Smooth muscle cell (in vitro differentiated cells): ENCODE data around the gene VIL1. TPM values are rescaled to one million over a fixed set of nuclear protein-coding genes. Genes with fewer than 3 reads are reported as not detected.
A peak's percentile ranks its signal among the peaks of the same experiment; 100 is the strongest.

Experiments used
- DNase-seq: peaks from one replicate; lab custom pipeline; 2025; ENCODE audit not compliant: unreplicated experiment; lab: John Stamatoyannopoulos, UW
- H2AFZ ChIP-seq: fragments of 200-600 bp; sonication (generic); 2 replicates; pipeline ENCODE4 v1.6.0; 2016; ENCODE audit warnings: antibody characterized with exemption, low read depth, mild to moderate bottlenecking
- H3F3A ChIP-seq: fragments of 200-600 bp; sonication (generic); 2 replicates; pipeline ENCODE4 v1.6.0; 2017; ENCODE audit warnings: antibody characterized with exemption, low read depth
- H3K27ac ChIP-seq: fragments of 200-600 bp; sonication (generic); 2 replicates; pipeline ENCODE4 v1.5.1; 2016; ENCODE audit warnings: low read depth, mild to moderate bottlenecking
- H3K27me3 ChIP-seq: fragments of 200-600 bp; sonication (generic); 2 replicates; pipeline ENCODE4 v1.6.1; 2016; ENCODE audit warnings: low read depth, mild to moderate bottlenecking
- H3K36me3 ChIP-seq: fragments of 200-600 bp; sonication (generic); 2 replicates; pipeline ENCODE4 v1.5.1; 2016; ENCODE audit warnings: low read depth
- H3K4me1 ChIP-seq: fragments of 200-600 bp; sonication (generic); 2 replicates; pipeline ENCODE4 v1.5.1; 2016; ENCODE audit warnings: low read depth
- H3K4me2 ChIP-seq: fragments of 200-600 bp; sonication (generic); 2 replicates; pipeline ENCODE4 v1.6.0; 2016; ENCODE audit warnings: mild to moderate bottlenecking
- H3K4me3 ChIP-seq: fragments of 200-600 bp; sonication (generic); 2 replicates; pipeline ENCODE4 v1.5.1; 2016; ENCODE audit warnings: mild to moderate bottlenecking
- H3K79me2 ChIP-seq: fragments of 200-600 bp; sonication (generic); 2 replicates; pipeline ENCODE4 v1.6.0; 2016; ENCODE audit warnings: low read depth, mild to moderate bottlenecking
- H3K9ac ChIP-seq: fragments of 200-600 bp; sonication (generic); 2 replicates; pipeline ENCODE4 v1.6.0; 2016; ENCODE audit warnings: low read depth
- H3K9me3 ChIP-seq: fragments of 200-600 bp; sonication (generic); replicated peaks from 2 replicates; pipeline ENCODE4 v1.5.1; 2016; ENCODE audit warnings: low read depth
- H4K20me1 ChIP-seq: fragments of 200-600 bp; sonication (generic); 2 replicates; pipeline ENCODE4 v1.6.0; 2016; ENCODE audit warnings: low read depth
- WGBS: methylation state at CpG from one replicate; pipeline ENCODE4 v1.1.7; 2016; ENCODE audit warnings: low lambda C conversion rate; 5-methylcytosine and 5-hydroxymethylcytosine counted together
- polyA plus RNA-seq: library from polyadenylated mRNA; unstranded; fragments of >200 nt; fragmentation: Nextera tagmentation; extraction: Ambion mirVana; gene quantifications from 2 replicates; pipeline ENCODE4 v1.2.1, GENCODE V29; 2016
- total RNA-seq: library from RNA; depleted of rRNA; stranded (reverse); fragments of >200 nt; gene quantifications from 2 replicates; pipeline ENCODE4 v1.2.3, GENCODE V29; 2014
- TF ChIP-seq, protein P1 (sequence below): fragments of 200-600 bp; sonication (generic); IDR thresholded peaks from 2 replicates; pipeline ENCODE4 v1.5.1; 2017; ENCODE audit warnings: borderline replicate concordance, mild to moderate bottlenecking, antibody characterized with exemption; ENCODE audit not compliant: insufficient read depth, poor library complexity, severe bottlenecking

Gene VIL1
- total and polyA plus RNA-seq, 2 experiments from 2014 or later: 0.15 TPM; not detected in 1

DNA sequence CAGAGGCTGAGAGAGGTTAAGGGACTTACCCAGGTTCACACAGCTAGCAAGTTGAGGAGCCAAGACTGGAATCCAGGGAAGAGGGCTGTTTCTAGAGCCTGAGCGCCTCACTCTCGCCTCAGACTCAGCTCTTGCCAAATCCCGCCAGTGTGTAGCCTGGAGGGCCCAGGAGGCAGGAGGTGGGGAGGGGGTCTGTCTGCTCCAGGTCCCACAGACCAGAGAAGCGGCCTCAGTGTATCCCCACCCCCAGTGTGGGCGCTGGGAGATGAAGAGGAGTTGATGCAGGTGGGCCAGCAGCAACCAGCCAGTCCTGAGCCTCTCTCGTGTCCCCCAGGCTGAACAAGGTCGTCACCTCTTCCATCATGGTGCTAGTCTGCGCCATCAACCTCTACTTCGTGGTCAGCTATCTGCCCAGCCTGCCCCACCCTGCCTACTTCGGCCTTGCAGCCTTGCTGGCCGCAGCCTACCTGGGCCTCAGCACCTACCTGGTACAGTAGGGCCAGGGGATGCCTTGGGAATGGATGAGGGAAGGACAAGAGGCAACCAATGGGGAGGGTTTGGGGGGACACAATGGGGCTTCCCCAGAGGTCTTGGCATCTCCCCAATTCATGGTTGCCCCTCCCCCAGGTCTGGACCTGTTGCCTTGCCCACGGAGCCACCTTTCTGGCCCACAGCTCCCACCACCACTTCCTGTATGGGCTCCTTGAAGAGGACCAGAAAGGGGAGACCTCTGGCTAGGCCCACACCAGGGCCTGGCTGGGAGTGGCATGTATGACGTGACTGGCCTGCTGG is 24.4 kb upstream of the VIL1 start:
- no peaks in the 10 kb centered on the region for H3K9me3 ChIP-seq
- TF ChIP-seq, protein P1, sequence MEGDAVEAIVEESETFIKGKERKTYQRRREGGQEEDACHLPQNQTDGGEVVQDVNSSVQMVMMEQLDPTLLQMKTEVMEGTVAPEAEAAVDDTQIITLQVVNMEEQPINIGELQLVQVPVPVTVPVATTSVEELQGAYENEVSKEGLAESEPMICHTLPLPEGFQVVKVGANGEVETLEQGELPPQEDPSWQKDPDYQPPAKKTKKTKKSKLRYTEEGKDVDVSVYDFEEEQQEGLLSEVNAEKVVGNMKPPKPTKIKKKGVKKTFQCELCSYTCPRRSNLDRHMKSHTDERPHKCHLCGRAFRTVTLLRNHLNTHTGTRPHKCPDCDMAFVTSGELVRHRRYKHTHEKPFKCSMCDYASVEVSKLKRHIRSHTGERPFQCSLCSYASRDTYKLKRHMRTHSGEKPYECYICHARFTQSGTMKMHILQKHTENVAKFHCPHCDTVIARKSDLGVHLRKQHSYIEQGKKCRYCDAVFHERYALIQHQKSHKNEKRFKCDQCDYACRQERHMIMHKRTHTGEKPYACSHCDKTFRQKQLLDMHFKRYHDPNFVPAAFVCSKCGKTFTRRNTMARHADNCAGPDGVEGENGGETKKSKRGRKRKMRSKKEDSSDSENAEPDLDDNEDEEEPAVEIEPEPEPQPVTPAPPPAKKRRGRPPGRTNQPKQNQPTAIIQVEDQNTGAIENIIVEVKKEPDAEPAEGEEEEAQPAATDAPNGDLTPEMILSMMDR: no peak

DNA sequence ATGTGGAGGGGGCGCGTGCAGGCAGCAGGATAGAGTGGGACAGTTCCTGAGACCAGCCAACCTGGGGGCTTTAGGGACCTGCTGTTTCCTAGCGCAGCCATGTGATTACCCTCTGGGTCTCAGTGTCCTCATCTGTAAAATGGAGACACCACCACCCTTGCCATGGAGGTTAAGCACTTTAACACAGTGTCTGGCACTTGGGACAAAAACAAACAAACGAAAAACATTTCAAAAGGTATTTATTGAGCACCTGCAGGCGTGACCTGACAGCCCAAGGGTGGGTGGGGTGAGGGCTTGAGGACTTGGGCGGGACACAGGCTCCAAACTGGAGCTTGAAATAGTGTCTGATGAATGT is 23.9 kb upstream of the VIL1 start:
- Histone ChIP-seq H3K9me3 (no peaks in the 10 kb centered on the region), H2AFZ (no peak overlapping the region), H4K20me1 (no peaks in the 10 kb centered on the region), H3K9ac (no peak overlapping the region), H3K4me1 (no peaks in the 10 kb centered on the region), H3K36me3 (no peaks in the 10 kb centered on the region), H3K27me3 (no peaks in the 10 kb centered on the region), H3K79me2 (peaks cover 9% of the 10 kb centered on the region), H3K4me2 (no peak overlapping the region), H3K27ac (no peak overlapping the region), H3K4me3 (no peak overlapping the region), H3F3A (peaks cover 19% of the 10 kb centered on the region)
- WGBS: 84% methylated on average over 6 of the region's 6 CpGs
- TF ChIP-seq, protein P1: no peak
- no peak for DNase-seq

More for the DNA sequence above, 24.4 kb upstream of the VIL1 start:
- Histone ChIP-seq H3K4me1 (no peaks in the 10 kb centered on the region), H3K27me3 (no peaks in the 10 kb centered on the region), H3K79me2 (peaks cover 5% of the 10 kb centered on the region), H3F3A (peaks cover 19% of the 10 kb centered on the region), H3K27ac (no peak overlapping the region), H2AFZ (no peak overlapping the region), H4K20me1 (no peaks in the 10 kb centered on the region), H3K4me2 (no peak overlapping the region), H3K36me3 (no peaks in the 10 kb centered on the region), H3K4me3 (no peak overlapping the region), H3K9ac (no peak overlapping the region)
- WGBS: 93% methylated on average over 13 of the region's 13 CpGs
- DNase-seq: no peak

DNA sequence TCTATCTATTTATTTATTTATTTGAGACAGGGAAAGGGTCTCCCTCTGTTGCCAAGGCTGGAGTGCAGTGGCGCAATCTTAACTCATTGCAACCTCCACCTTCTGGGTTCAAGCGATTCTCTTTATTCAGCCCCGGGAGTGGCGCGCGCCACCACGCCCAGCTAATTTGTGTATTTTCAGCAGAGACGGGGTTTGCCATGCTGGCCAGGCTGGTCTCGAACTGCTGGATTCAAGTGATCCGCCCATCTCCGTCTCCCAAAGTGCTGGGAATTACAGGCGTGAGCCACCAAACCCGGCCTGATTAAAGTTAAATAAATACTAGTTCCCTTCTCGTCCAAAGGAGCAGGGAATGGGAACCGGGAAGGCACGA is 23.5 kb upstream of the VIL1 start:
- no peaks in the 10 kb centered on the region for H4K20me1 ChIP-seq
- TF ChIP-seq, protein P1: no peak
- H3K4me1 ChIP-seq: no peaks in the 10 kb centered on the region
- H3K9ac ChIP-seq: no peak overlapping the region
- H3K27ac ChIP-seq: peak overlapping the region; percentile 98
- H3F3A ChIP-seq: peaks cover 22% of the 10 kb centered on the region
- no peak overlapping the region for H2AFZ ChIP-seq
- WGBS: 25% methylated on average over 16 of the region's 16 CpGs
- H3K27me3 ChIP-seq: no peaks in the 10 kb centered on the region
- peaks cover 12% of the 10 kb centered on the region for H3K79me2 ChIP-seq
- H3K9me3 ChIP-seq: no peaks in the 10 kb centered on the region
- no peaks in the 10 kb centered on the region for H3K36me3 ChIP-seq
- H3K4me3 ChIP-seq: peak overlapping the region; percentile 95
- no peak for DNase-seq
- H3K4me2 ChIP-seq: peak overlapping the region; percentile 99
